ENCODE results near the gene SPACA5.
"Not testable (repeated sequence)": the region's sequence is repeated elsewhere in the genome, so short reads cannot be mapped to it uniquely, and the experiment has no call there.

SPACA5 gene

GRCh38 chrX:48030237-48030636, 23.4 kb downstream of the SPACA5 start:
- H3K4me3 ChIP-seq (replicated peaks; ENCODE audit: low read depth, low read length) = no peak overlapping the region
- TF ChIP-seq CTCF (IDR thresholded peaks at IDR 0.05; ENCODE audit: insufficient read depth, low read length, poor library complexity, severe bottlenecking) = no peak
- H3K27me3 ChIP-seq (replicated peaks; ENCODE audit: control insufficient read depth, insufficient read depth, low read length) = no peaks in the 10 kb centered on the region
- DNase-seq (ENCODE audit: extremely low read depth, insufficient read length) = no peak
- no peaks in the 10 kb centered on the region for H3K36me3 ChIP-seq (ENCODE audit: control insufficient read depth, insufficient read depth, low read length)

GRCh38 chrX:48030641-48031173, 23.9 kb downstream of the SPACA5 start:
- not testable (repeated sequence) for H3K36me3 ChIP-seq (ENCODE audit: control insufficient read depth, insufficient read depth, low read length); H3K4me3 ChIP-seq (replicated peaks; ENCODE audit: low read depth, low read length); H3K27me3 ChIP-seq (replicated peaks; ENCODE audit: control insufficient read depth, insufficient read depth, low read length); DNase-seq (ENCODE audit: extremely low read depth, insufficient read length)

GRCh38 chrX:48035891-48036290, 29.1 kb downstream of the SPACA5 start:
- no peaks in the 10 kb centered on the region for H3K27me3 ChIP-seq (replicated peaks; ENCODE audit: control insufficient read depth, insufficient read depth, low read length)
- H3K4me3 ChIP-seq (replicated peaks; ENCODE audit: low read depth, low read length) = no peak overlapping the region
- DNase-seq (ENCODE audit: extremely low read depth, insufficient read length) = no peak
- no peaks in the 10 kb centered on the region for H3K36me3 ChIP-seq (ENCODE audit: control insufficient read depth, insufficient read depth, low read length)
- no peak for TF ChIP-seq CTCF (IDR thresholded peaks at IDR 0.05; ENCODE audit: insufficient read depth, low read length, poor library complexity, severe bottlenecking)

- Histone ChIP-seq H3K4me3 (replicated peaks; ENCODE audit: low read depth, low read length) (no peak overlapping the region), H3K36me3 (ENCODE audit: control insufficient read depth, insufficient read depth, low read length) (no peaks in the 10 kb centered on the region), H3K27me3 (replicated peaks; ENCODE audit: control insufficient read depth, insufficient read depth, low read length) (no peaks in the 10 kb centered on the region)
- TF ChIP-seq CTCF (IDR thresholded peaks at IDR 0.05; ENCODE audit: insufficient read depth, low read length, poor library complexity, severe bottlenecking) = no peak
- DNase-seq (ENCODE audit: extremely low read depth, insufficient read length) = no peak
Measured at GRCh38 chrX:48043056-48043455, 36.3 kb downstream of the SPACA5 start.

- Histone ChIP-seq H3K27me3 (replicated peaks; ENCODE audit: control insufficient read depth, insufficient read depth, low read length) (no peaks in the 10 kb centered on the region), H3K4me3 (replicated peaks; ENCODE audit: low read depth, low read length) (no peak overlapping the region), H3K36me3 (ENCODE audit: control insufficient read depth, insufficient read depth, low read length) (no peaks in the 10 kb centered on the region)
- no peak for TF ChIP-seq CTCF (IDR thresholded peaks at IDR 0.05; ENCODE audit: insufficient read depth, low read length, poor library complexity, severe bottlenecking)
- no peak for DNase-seq (ENCODE audit: extremely low read depth, insufficient read length)
Measured at GRCh38 chrX:48045410-48046311, 38.9 kb downstream of the SPACA5 start.

GRCh38 chrX:48046846-48047245, 40.1 kb downstream of the SPACA5 start:
- no peak for DNase-seq (ENCODE audit: extremely low read depth, insufficient read length)
- no peak overlapping the region for H3K4me3 ChIP-seq (replicated peaks; ENCODE audit: low read depth, low read length)
- H3K36me3 ChIP-seq (ENCODE audit: control insufficient read depth, insufficient read depth, low read length) = no peaks in the 10 kb centered on the region
- TF ChIP-seq CTCF (IDR thresholded peaks at IDR 0.05; ENCODE audit: insufficient read depth, low read length, poor library complexity, severe bottlenecking) = no peak
- H3K27me3 ChIP-seq (replicated peaks; ENCODE audit: control insufficient read depth, insufficient read depth, low read length) = no peaks in the 10 kb centered on the region

Data from GM06990 (cell line).